Esophagus muscularis mucosa (tissue), 4 donors: ENCODE measurements around the gene CAMKMT.

ENCODE experiments used
- EP300 ChIP-seq: sonication (generic); formaldehyde crosslinking; IDR thresholded peaks from one replicate; pipeline ENCODE4 v1.6.1; 2017; ENCODE audit warnings: antibody characterized with exemption
- POLR2A ChIP-seq: fragments of 450-650 bp; IDR thresholded peaks from one replicate; pipeline ENCODE4 v1.6.1; 2017; ENCODE audit warnings: antibody characterized with exemption, moderate library complexity, mild to moderate bottlenecking, low read depth
- TF ChIP-seq, protein P1 (sequence below), 3 experiments: fragments of 200-600 bp in 2 of 3; fragments of 450-650 bp in 1 of 3; sonication (generic) in 2 of 3; IDR thresholded peaks; one replicate each; pipeline ENCODE4 v1.5.1; 2017 to 2019; ENCODE audit warnings: antibody characterized with exemption in 3 of 3, mild to moderate bottlenecking in 2 of 3, moderate library complexity in 1 of 3

DNA sequence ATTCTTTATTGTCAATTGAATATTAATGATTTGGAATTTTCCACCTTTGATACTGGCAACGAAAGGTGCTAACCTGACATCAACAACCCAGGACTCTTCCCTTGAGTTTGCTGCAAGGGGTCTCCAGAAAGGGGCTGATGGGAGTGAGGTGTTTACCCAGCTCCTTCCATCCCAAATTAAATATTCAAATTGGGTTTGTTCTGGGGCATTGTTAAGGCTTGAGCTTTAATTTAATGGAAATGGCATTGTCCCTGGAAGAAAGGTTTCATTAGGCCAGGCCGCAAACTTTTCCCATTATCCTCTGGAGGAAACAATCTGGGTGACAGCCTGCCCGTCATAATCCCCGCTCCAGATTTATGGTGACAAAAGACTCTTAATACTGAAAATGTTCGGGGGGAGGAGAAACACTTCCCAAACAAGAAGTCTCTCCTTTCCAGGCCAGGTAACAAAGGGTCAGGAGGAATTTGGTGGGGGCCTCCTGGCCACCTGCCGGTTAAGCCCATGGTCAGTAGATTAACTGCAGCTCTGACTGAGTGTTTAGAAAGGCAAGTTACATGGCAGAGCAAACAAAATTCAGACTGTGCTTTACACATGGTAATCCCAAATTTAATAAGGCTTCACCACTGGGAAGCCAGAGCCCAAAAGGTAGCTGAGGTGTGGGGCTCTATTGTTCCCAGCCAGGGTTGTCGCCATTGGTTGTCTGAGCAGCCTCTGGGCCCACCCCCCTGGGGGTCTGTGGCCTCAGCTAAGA is 428.4 kb downstream of the CAMKMT start:
- TF ChIP-seq, protein P1, sequence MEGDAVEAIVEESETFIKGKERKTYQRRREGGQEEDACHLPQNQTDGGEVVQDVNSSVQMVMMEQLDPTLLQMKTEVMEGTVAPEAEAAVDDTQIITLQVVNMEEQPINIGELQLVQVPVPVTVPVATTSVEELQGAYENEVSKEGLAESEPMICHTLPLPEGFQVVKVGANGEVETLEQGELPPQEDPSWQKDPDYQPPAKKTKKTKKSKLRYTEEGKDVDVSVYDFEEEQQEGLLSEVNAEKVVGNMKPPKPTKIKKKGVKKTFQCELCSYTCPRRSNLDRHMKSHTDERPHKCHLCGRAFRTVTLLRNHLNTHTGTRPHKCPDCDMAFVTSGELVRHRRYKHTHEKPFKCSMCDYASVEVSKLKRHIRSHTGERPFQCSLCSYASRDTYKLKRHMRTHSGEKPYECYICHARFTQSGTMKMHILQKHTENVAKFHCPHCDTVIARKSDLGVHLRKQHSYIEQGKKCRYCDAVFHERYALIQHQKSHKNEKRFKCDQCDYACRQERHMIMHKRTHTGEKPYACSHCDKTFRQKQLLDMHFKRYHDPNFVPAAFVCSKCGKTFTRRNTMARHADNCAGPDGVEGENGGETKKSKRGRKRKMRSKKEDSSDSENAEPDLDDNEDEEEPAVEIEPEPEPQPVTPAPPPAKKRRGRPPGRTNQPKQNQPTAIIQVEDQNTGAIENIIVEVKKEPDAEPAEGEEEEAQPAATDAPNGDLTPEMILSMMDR (IDR thresholded peaks at IDR 0.05): no peak
- no peak for TF ChIP-seq POLR2A
- no peak for TF ChIP-seq EP300
